Gastrocnemius medialis (tissue), 4 donors: ENCODE results near the gene RASIP1.

Experiments used
- POLR2A ChIP-seq, 2 donors: fragments of 450-650 bp; IDR thresholded peaks; one replicate each; pipeline ENCODE4 v1.6.1; 2017; ENCODE audit warnings: antibody characterized with exemption in 2 of 2, mild to moderate bottlenecking in 2 of 2, moderate library complexity in 2 of 2
- TF ChIP-seq, protein P1 (sequence below), 5 experiments: fragments of 450-650 bp in 3 of 5; fragments of 200-600 bp in 2 of 5; sonication (generic) in 2 of 5; IDR thresholded peaks in 4 of 5; conservative IDR thresholded peaks in 1 of 5; 1 replicate in 4 of 5; 2 replicates in 1 of 5; pipeline ENCODE4 v1.5.1; 2016 to 2019; ENCODE audit warnings: antibody characterized with exemption in 5 of 5, mild to moderate bottlenecking in 3 of 5, moderate library complexity in 3 of 5

DNA sequence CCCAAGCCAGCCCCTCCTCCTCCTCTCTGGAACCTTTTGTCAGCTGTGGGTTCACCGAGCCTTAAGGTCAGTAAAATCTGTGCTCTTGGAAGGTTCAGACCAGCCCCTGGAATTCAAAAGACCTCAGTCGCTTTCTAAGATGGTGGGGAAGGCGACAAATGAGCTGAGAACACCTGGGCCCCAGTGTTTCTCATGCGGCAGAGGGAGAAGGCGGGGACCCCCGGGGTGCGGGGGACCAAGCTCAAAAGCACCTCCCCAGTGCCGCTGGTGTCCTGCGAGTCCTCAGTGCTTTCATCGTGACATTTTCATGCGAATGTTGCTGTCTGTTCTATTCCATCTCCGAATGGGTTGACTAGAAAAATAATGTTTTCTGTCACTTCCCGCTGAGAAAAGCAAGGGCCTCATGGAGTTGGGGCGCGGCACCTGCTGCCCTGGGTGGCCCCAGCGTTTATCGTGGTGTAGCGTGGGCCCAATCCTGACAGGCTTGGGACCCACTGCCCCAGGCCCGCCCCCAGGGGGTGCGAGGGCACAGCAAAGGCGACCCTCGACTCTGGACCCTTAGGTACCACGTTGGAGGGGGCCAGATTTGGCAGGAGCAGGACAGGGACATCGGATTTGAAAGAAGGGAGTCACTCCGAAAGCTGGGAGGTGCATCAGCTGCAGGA lies 66.8 kb downstream of the RASIP1 start:
- TF ChIP-seq, protein P1, sequence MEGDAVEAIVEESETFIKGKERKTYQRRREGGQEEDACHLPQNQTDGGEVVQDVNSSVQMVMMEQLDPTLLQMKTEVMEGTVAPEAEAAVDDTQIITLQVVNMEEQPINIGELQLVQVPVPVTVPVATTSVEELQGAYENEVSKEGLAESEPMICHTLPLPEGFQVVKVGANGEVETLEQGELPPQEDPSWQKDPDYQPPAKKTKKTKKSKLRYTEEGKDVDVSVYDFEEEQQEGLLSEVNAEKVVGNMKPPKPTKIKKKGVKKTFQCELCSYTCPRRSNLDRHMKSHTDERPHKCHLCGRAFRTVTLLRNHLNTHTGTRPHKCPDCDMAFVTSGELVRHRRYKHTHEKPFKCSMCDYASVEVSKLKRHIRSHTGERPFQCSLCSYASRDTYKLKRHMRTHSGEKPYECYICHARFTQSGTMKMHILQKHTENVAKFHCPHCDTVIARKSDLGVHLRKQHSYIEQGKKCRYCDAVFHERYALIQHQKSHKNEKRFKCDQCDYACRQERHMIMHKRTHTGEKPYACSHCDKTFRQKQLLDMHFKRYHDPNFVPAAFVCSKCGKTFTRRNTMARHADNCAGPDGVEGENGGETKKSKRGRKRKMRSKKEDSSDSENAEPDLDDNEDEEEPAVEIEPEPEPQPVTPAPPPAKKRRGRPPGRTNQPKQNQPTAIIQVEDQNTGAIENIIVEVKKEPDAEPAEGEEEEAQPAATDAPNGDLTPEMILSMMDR (IDR thresholded peaks at IDR 0.05 in 4 of 5, conservative IDR thresholded peaks at IDR 0.05 in 1 of 5), result no peak
- no peak for TF ChIP-seq POLR2A (IDR thresholded peaks at IDR 0.05)
